Neural progenitor cell (in vitro differentiated cells): ENCODE data around the gene LRFN2. TPM values are rescaled to one million over a fixed set of nuclear protein-coding genes. Genes with fewer than 3 reads are reported as not detected.

Experiments
- DNase-seq: peaks from one replicate; pipeline ENCODE4 v3.0.0-alpha.2; 2016; ENCODE audit warnings: low spot score
- H2AFZ ChIP-seq: fragments of 200-600 bp; sonication (generic); replicated peaks from 2 replicates; pipeline ENCODE4 v1.6.1; 2016; ENCODE audit warnings: antibody characterized with exemption
- H3F3A ChIP-seq: fragments of 200-600 bp; sonication (generic); 2 replicates; pipeline ENCODE4 v1.6.1; 2016; ENCODE audit warnings: antibody characterized with exemption, low read depth
- H3K27ac ChIP-seq: fragments of 200-600 bp; sonication (generic); 2 replicates; pipeline ENCODE4 v1.5.1; 2016; ENCODE audit warnings: mild to moderate bottlenecking
- H3K27me3 ChIP-seq: fragments of 200-600 bp; sonication (generic); 2 replicates; pipeline ENCODE4 v1.6.1; 2016; ENCODE audit warnings: mild to moderate bottlenecking, moderate library complexity
- H3K36me3 ChIP-seq: fragments of 200-600 bp; sonication (generic); 2 replicates; pipeline ENCODE4 v1.5.1; 2016
- H3K4me1 ChIP-seq: fragments of 200-600 bp; sonication (generic); 2 replicates; pipeline ENCODE4 v1.6.1; 2016; ENCODE audit warnings: mixed run types
- H3K4me2 ChIP-seq: fragments of 200-600 bp; sonication (generic); 2 replicates; pipeline ENCODE4 v1.6.1; 2016
- H3K4me3 ChIP-seq: fragments of 200-600 bp; sonication (generic); 2 replicates; pipeline ENCODE4 v1.5.1; 2016
- H3K79me2 ChIP-seq: fragments of 200-600 bp; sonication (generic); 2 replicates; pipeline ENCODE4 v1.6.1; 2016; ENCODE audit warnings: low read depth
- H3K9ac ChIP-seq: fragments of 200-600 bp; sonication (generic); 2 replicates; pipeline ENCODE4 v1.6.1; 2016
- H3K9me3 ChIP-seq: fragments of 200-600 bp; sonication (generic); 2 replicates; pipeline ENCODE4 v1.5.1; 2016; ENCODE audit warnings: low read depth
- H4K20me1 ChIP-seq: fragments of 200-600 bp; sonication (generic); 2 replicates; pipeline ENCODE4 v1.6.1; 2016; ENCODE audit warnings: low read depth
- H3K27ac Mint-ChIP-seq: 3 replicates; pipeline ENCODE4 v1.8.0; 2021; ENCODE audit warnings: mixed read lengths
- H3K27me3 Mint-ChIP-seq: 2 replicates; pipeline ENCODE4 v1.8.0; 2022; ENCODE audit warnings: low read depth, mild to moderate bottlenecking, inconsistent platforms, moderate library complexity, mixed read lengths; ENCODE audit not compliant: insufficient read depth
- H3K36me3 Mint-ChIP-seq: 3 replicates; pipeline ENCODE4 v1.8.0; 2021; ENCODE audit warnings: mixed read lengths
- H3K4me1 Mint-ChIP-seq: 3 replicates; pipeline ENCODE4 v1.8.0; 2021; ENCODE audit warnings: mixed read lengths
- H3K4me3 Mint-ChIP-seq: 3 replicates; pipeline ENCODE4 v1.8.0; 2021; ENCODE audit warnings: mild to moderate bottlenecking, moderate library complexity, mixed read lengths
- H3K9me3 Mint-ChIP-seq: 3 replicates; pipeline ENCODE4 v1.8.0; 2020; ENCODE audit warnings: mixed read lengths
- EZH2 ChIP-seq: fragments of 200-600 bp; sonication (generic); IDR thresholded peaks from 2 replicates; pipeline ENCODE4 v1.6.1; 2017; ENCODE audit warnings: antibody characterized with exemption, mild to moderate bottlenecking, moderate library complexity
- EZH2phosphoT487 ChIP-seq: fragments of 200-600 bp; sonication (generic); IDR thresholded peaks from 2 replicates; pipeline ENCODE4 v1.6.1; 2017; ENCODE audit warnings: antibody characterized with exemption
- total RNA-seq: library from RNA; depleted of rRNA; stranded (reverse); fragments of >200 nt; gene quantifications from 2 replicates; pipeline ENCODE4 v1.2.3, GENCODE V29; 2015; ENCODE audit warnings: low replicate concordance
- TF ChIP-seq, protein P1 (sequence below): fragments of 200-600 bp; sonication (generic); IDR thresholded peaks from 2 replicates; pipeline ENCODE4 v1.5.1; 2017; ENCODE audit warnings: antibody characterized with exemption, mild to moderate bottlenecking

Gene LRFN2
- total RNA-seq, 1 donor from 2014 or later, result not detected

- H3K9ac ChIP-seq, result no peak overlapping the region
- no peak overlapping the region for H3K4me3 Mint-ChIP-seq
- H3K27me3 ChIP-seq, result no peaks in the 10 kb centered on the region
- no peaks in the 10 kb centered on the region for H3K9me3 ChIP-seq
- H3K27me3 Mint-ChIP-seq, result peaks cover 7% of the 10 kb centered on the region
- TF ChIP-seq EZH2 (no peak), EZH2phosphoT487 (no peak)
- TF ChIP-seq, protein P1, sequence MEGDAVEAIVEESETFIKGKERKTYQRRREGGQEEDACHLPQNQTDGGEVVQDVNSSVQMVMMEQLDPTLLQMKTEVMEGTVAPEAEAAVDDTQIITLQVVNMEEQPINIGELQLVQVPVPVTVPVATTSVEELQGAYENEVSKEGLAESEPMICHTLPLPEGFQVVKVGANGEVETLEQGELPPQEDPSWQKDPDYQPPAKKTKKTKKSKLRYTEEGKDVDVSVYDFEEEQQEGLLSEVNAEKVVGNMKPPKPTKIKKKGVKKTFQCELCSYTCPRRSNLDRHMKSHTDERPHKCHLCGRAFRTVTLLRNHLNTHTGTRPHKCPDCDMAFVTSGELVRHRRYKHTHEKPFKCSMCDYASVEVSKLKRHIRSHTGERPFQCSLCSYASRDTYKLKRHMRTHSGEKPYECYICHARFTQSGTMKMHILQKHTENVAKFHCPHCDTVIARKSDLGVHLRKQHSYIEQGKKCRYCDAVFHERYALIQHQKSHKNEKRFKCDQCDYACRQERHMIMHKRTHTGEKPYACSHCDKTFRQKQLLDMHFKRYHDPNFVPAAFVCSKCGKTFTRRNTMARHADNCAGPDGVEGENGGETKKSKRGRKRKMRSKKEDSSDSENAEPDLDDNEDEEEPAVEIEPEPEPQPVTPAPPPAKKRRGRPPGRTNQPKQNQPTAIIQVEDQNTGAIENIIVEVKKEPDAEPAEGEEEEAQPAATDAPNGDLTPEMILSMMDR, result no peak
- no peak overlapping the region for H3K4me3 ChIP-seq
- H3K36me3 ChIP-seq, result no peaks in the 10 kb centered on the region
- H3K27ac ChIP-seq, result no peak overlapping the region
- no peaks in the 10 kb centered on the region for H4K20me1 ChIP-seq
- peaks cover 9% of the 10 kb centered on the region for H3K4me1 Mint-ChIP-seq
- H3K79me2 ChIP-seq, result no peaks in the 10 kb centered on the region
- H3F3A ChIP-seq, result no peaks in the 10 kb centered on the region
- DNase-seq, result no peak
- H3K36me3 Mint-ChIP-seq, result no peaks in the 10 kb centered on the region
- no peak overlapping the region for H3K4me2 ChIP-seq
- no peak overlapping the region for H3K27ac Mint-ChIP-seq
- H3K4me1 ChIP-seq, result no peaks in the 10 kb centered on the region
- no peaks in the 10 kb centered on the region for H3K9me3 Mint-ChIP-seq
- no peak overlapping the region for H2AFZ ChIP-seq
These were observed 191.5 kb downstream of the LRFN2 start for GRCh38 chr6:40395698-40396076.

- Histone ChIP-seq H3K4me2 (no peak overlapping the region), H3K36me3 (no peaks in the 10 kb centered on the region), H3K9me3 (no peaks in the 10 kb centered on the region), H3K4me3 (no peak overlapping the region), H3K4me1 (no peaks in the 10 kb centered on the region), H3K27ac (no peak overlapping the region), H3F3A (no peaks in the 10 kb centered on the region), H4K20me1 (no peaks in the 10 kb centered on the region), H2AFZ (no peak overlapping the region), H3K9ac (no peak overlapping the region), H3K27me3 (no peaks in the 10 kb centered on the region), H3K79me2 (no peaks in the 10 kb centered on the region)
- no peak overlapping the region for H3K27ac Mint-ChIP-seq
- no peaks in the 10 kb centered on the region for H3K9me3 Mint-ChIP-seq
- H3K4me1 Mint-ChIP-seq, result peaks cover 9% of the 10 kb centered on the region
- no peak overlapping the region for H3K4me3 Mint-ChIP-seq
- DNase-seq, result no peak
- no peaks in the 10 kb centered on the region for H3K36me3 Mint-ChIP-seq
- TF ChIP-seq, protein P1, result no peak
- TF ChIP-seq EZH2, result no peak
- TF ChIP-seq EZH2phosphoT487, result no peak
- H3K27me3 Mint-ChIP-seq, result peaks cover 7% of the 10 kb centered on the region
These were observed 192.0 kb downstream of the LRFN2 start for GRCh38 chr6:40395066-40395697.

- no peak overlapping the region for H3K4me2 ChIP-seq
- H3K4me1 ChIP-seq, result no peaks in the 10 kb centered on the region
- H3K79me2 ChIP-seq, result no peaks in the 10 kb centered on the region
- Mint-ChIP-seq H3K9me3 (no peaks in the 10 kb centered on the region), H3K27me3 (peaks cover 7% of the 10 kb centered on the region), H3K4me3 (no peak overlapping the region), H3K36me3 (no peaks in the 10 kb centered on the region), H3K27ac (no peak overlapping the region), H3K4me1 (peaks cover 9% of the 10 kb centered on the region)
- no peak overlapping the region for H3K9ac ChIP-seq
- H3K36me3 ChIP-seq, result no peaks in the 10 kb centered on the region
- H3F3A ChIP-seq, result no peaks in the 10 kb centered on the region
- H3K27ac ChIP-seq, result no peak overlapping the region
- TF ChIP-seq EZH2phosphoT487 (no peak), EZH2 (no peak)
- TF ChIP-seq, protein P1, result no peak
- no peak overlapping the region for H3K4me3 ChIP-seq
- no peaks in the 10 kb centered on the region for H4K20me1 ChIP-seq
- H3K9me3 ChIP-seq, result no peaks in the 10 kb centered on the region
- DNase-seq, result no peak
- H3K27me3 ChIP-seq, result no peaks in the 10 kb centered on the region
- no peak overlapping the region for H2AFZ ChIP-seq
These were observed 192.8 kb downstream of the LRFN2 start for GRCh38 chr6:40394381-40394780.
